Kidney epithelial cell (primary cell): ENCODE data around the gene ZCCHC14. TPM values are rescaled to one million over a fixed set of nuclear protein-coding genes. Genes with fewer than 3 reads are reported as not detected.
"Not testable (repeated sequence)": the region's sequence is repeated elsewhere in the genome, so short reads cannot be mapped to it uniquely, and the experiment has no call there.

Source experiments
- DNase-seq: peaks from one replicate; pipeline ENCODE4 v3.0.0-alpha.2; 2010; ENCODE audit warnings: low read depth
- H3K27me3 ChIP-seq: 2 replicates; pipeline ENCODE4 v1.6.0; 2011; ENCODE audit warnings: low read length; ENCODE audit not compliant: control insufficient read depth, insufficient read depth
- H3K36me3 ChIP-seq: 2 replicates; pipeline ENCODE4 v1.5.1; 2011; ENCODE audit warnings: low read length; ENCODE audit not compliant: control insufficient read depth, insufficient read depth
- H3K4me3 ChIP-seq: 2 replicates; pipeline ENCODE4 v1.5.1; 2011; ENCODE audit warnings: low read depth, mild to moderate bottlenecking, control low read depth, low read length
- CTCF ChIP-seq: IDR thresholded peaks from 2 replicates; pipeline ENCODE4 v1.5.1; 2011; ENCODE audit warnings: mild to moderate bottlenecking, moderate library complexity, low read length, control low read depth, inconsistent platforms; ENCODE audit not compliant: insufficient read depth, poor library complexity, severe bottlenecking
- total RNA-seq: library from RNA; depleted of rRNA; stranded (reverse); fragments of >200 nt; gene quantifications from 2 replicates; pipeline ENCODE4 v1.2.3, GENCODE V29; 2015

ZCCHC14 gene
- total RNA-seq, 1 donor from 2014 or later, result 34.6 TPM

- no peaks in the 10 kb centered on the region for H3K36me3 ChIP-seq
- TF ChIP-seq CTCF, result no peak
- DNase-seq, result no peak
- H3K27me3 ChIP-seq, result no peaks in the 10 kb centered on the region
- no peak overlapping the region for H3K4me3 ChIP-seq
Measured at GRCh38 chr16:87516361-87516760, 23.5 kb upstream of the ZCCHC14 start.

GRCh38 chr16:87515475-87516330 is 22.9 kb upstream of the ZCCHC14 start:
- no peaks in the 10 kb centered on the region for H3K27me3 ChIP-seq
- H3K36me3 ChIP-seq, result no peaks in the 10 kb centered on the region
- DNase-seq, result no peak
- no peak overlapping the region for H3K4me3 ChIP-seq
- TF ChIP-seq CTCF, result no peak

GRCh38 chr16:87509778-87510177 is 17.0 kb upstream of the ZCCHC14 start:
- not testable (repeated sequence) for H3K27me3 ChIP-seq, H3K4me3 ChIP-seq, H3K36me3 ChIP-seq, DNase-seq

- H3K36me3 ChIP-seq, result no peaks in the 10 kb centered on the region
- no peak overlapping the region for H3K4me3 ChIP-seq
- no peak for TF ChIP-seq CTCF
- DNase-seq, result no peak
- peaks cover 2% of the 10 kb centered on the region for H3K27me3 ChIP-seq
Measured at GRCh38 chr16:87507351-87508069, 14.7 kb upstream of the ZCCHC14 start.

GRCh38 chr16:87506423-87507350 is 13.9 kb upstream of the ZCCHC14 start:
- Histone ChIP-seq H3K4me3 (no peak overlapping the region), H3K27me3 (peaks cover 2% of the 10 kb centered on the region), H3K36me3 (no peaks in the 10 kb centered on the region)
- no peak for TF ChIP-seq CTCF
- no peak for DNase-seq

GRCh38 chr16:87505834-87506233 is 13.0 kb upstream of the ZCCHC14 start:
- H3K4me3 ChIP-seq, result no peak overlapping the region
- DNase-seq, result no peak
- peaks cover 2% of the 10 kb centered on the region for H3K27me3 ChIP-seq
- no peaks in the 10 kb centered on the region for H3K36me3 ChIP-seq
- no peak for TF ChIP-seq CTCF

GRCh38 chr16:87503232-87503937 is 10.6 kb upstream of the ZCCHC14 start:
- H3K4me3 ChIP-seq, H3K36me3 ChIP-seq, DNase-seq, H3K27me3 ChIP-seq: not testable (repeated sequence)
